Ascending aorta (tissue), 2 donors: ENCODE measurements around the gene KLHDC7A. TPM values are rescaled to one million over a fixed set of nuclear protein-coding genes. Genes with fewer than 3 reads are reported as not detected.

Experiments
- DNase-seq, 2 donors: peaks; one replicate each; pipeline ENCODE4 v3.0.0-alpha.2; 2019; ENCODE audit warnings: low spot score in 2 of 2
- H3K27ac ChIP-seq, 2 donors: fragments of 200-600 bp; sonication (generic); one replicate each; pipeline ENCODE4 v1.5.1; 2016 to 2017; ENCODE audit warnings: mild to moderate bottlenecking in 1 of 2
- H3K27me3 ChIP-seq: fragments of 200-600 bp; sonication (generic); one replicate; pipeline ENCODE4 v1.5.1; 2017
- H3K36me3 ChIP-seq, 2 donors: fragments of 200-600 bp; sonication (generic); one replicate each; pipeline ENCODE4 v1.5.1; 2016
- H3K4me1 ChIP-seq, 2 donors: fragments of 200-600 bp; sonication (generic); one replicate each; pipeline ENCODE4 v1.5.1; 2016 to 2017; ENCODE audit warnings: mild to moderate bottlenecking in 1 of 2
- H3K4me3 ChIP-seq, 2 donors: fragments of 200-600 bp; sonication (generic); one replicate each; pipeline ENCODE4 v1.5.1; 2016 to 2017; ENCODE audit warnings: mild to moderate bottlenecking in 1 of 2
- H3K9me3 ChIP-seq, 2 donors: fragments of 200-600 bp; sonication (generic); one replicate each; pipeline ENCODE4 v1.5.1; 2016
- intact Hi-C: fragments of 100-400 bp; cut with DNase I; formaldehyde crosslinking; loops from one replicate; pipeline ENCODE4 v1.15.1; 2023
- total RNA-seq: library from RNA; depleted of rRNA; stranded (reverse); fragments of >200 nt; gene quantifications from one replicate; pipeline ENCODE4 v1.1.0, GENCODE V29; 2016
- TF ChIP-seq, protein P1 (sequence below), 3 experiments: fragments of 200-600 bp in 2 of 3; fragments of 450-650 bp in 1 of 3; sonication (generic) in 2 of 3; IDR thresholded peaks; one replicate each; pipeline ENCODE4 v1.5.1; 2016 to 2019; ENCODE audit warnings: antibody characterized with exemption in 3 of 3, mild to moderate bottlenecking in 1 of 3, moderate library complexity in 1 of 3

KLHDC7A gene
- total RNA-seq, 1 donor from 2014 or later, result not detected

DNA sequence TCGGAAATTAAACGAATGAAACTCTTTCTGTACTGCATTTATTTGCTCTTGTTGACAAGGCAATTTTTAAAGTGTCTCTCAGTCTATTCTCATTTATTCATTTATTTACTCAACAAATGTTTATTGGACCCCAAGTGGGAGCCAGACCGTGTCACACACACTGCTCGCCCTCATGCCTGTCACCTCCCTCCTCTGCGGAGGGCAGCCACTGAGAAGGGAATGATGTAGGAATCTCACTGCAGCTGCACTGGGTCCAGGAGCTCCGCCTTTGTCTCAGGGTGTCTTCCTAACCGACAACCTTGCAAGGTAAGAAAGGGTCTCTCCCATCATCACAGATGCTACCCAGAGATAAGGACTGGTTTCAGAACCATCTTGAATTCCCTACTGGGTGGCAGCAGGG, 14.1 kb upstream of the KLHDC7A start:
- TF ChIP-seq, protein P1, sequence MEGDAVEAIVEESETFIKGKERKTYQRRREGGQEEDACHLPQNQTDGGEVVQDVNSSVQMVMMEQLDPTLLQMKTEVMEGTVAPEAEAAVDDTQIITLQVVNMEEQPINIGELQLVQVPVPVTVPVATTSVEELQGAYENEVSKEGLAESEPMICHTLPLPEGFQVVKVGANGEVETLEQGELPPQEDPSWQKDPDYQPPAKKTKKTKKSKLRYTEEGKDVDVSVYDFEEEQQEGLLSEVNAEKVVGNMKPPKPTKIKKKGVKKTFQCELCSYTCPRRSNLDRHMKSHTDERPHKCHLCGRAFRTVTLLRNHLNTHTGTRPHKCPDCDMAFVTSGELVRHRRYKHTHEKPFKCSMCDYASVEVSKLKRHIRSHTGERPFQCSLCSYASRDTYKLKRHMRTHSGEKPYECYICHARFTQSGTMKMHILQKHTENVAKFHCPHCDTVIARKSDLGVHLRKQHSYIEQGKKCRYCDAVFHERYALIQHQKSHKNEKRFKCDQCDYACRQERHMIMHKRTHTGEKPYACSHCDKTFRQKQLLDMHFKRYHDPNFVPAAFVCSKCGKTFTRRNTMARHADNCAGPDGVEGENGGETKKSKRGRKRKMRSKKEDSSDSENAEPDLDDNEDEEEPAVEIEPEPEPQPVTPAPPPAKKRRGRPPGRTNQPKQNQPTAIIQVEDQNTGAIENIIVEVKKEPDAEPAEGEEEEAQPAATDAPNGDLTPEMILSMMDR (IDR thresholded peaks at IDR 0.05), result no peak
- Histone ChIP-seq H3K27me3 (no peaks in the 10 kb centered on the region), H3K4me1 (no peaks in the 10 kb centered on the region), H3K36me3 (no peaks in the 10 kb centered on the region), H3K27ac (no peak overlapping the region), H3K4me3 (no peak overlapping the region), H3K9me3 (no peaks in the 10 kb centered on the region)
- intact Hi-C loops, result no loop called here
- no peak for DNase-seq

DNA sequence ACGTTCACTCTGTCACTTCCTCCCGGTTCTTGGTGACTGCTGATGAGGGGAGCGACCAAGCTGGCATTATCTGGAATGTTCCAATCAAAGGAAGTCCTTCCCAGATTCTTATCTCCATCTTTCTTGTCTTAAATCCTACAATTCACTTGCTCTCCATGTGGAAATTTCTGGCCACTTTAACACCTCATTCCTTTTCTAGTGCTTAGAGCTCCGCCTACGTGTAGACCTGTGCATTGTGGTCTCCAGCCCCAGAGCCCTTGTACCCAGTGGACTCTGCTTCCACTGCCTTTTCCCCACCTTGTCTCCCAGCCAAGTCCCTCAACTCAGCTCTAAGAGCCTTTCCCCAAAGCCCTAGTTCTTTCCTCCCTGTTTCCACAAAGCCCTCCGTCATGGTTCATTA, 12.2 kb upstream of the KLHDC7A start:
- Histone ChIP-seq H3K4me1 (no peaks in the 10 kb centered on the region), H3K9me3 (no peaks in the 10 kb centered on the region), H3K27me3 (no peaks in the 10 kb centered on the region), H3K36me3 (no peaks in the 10 kb centered on the region), H3K27ac (no peak overlapping the region), H3K4me3 (no peak overlapping the region)
- intact Hi-C loops, result no loop called here
- DNase-seq, result no peak
- TF ChIP-seq, protein P1 (IDR thresholded peaks at IDR 0.05), result no peak

DNA sequence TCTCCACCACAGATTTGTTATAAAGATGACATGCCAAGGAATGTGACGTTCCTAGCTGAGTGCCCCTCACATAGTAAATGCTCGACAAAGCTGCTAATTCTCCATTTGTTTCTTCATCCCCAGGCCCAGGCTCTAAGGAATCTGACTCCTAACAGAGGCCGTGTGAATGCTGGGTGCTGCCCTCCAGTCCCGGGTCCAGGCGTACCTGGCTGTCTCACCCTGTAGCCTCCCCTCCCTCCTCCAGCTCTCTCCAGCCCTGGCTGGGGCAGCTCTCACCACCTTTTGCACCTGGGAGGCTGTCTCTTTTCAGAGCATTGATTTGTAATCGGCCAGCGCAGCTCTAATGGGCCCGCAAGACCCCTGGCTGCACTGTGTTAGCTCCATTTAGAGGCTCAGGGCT, 11.2 kb upstream of the KLHDC7A start:
- TF ChIP-seq, protein P1 (IDR thresholded peaks at IDR 0.05), result no peak
- intact Hi-C loops, result no loop called here

DNA sequence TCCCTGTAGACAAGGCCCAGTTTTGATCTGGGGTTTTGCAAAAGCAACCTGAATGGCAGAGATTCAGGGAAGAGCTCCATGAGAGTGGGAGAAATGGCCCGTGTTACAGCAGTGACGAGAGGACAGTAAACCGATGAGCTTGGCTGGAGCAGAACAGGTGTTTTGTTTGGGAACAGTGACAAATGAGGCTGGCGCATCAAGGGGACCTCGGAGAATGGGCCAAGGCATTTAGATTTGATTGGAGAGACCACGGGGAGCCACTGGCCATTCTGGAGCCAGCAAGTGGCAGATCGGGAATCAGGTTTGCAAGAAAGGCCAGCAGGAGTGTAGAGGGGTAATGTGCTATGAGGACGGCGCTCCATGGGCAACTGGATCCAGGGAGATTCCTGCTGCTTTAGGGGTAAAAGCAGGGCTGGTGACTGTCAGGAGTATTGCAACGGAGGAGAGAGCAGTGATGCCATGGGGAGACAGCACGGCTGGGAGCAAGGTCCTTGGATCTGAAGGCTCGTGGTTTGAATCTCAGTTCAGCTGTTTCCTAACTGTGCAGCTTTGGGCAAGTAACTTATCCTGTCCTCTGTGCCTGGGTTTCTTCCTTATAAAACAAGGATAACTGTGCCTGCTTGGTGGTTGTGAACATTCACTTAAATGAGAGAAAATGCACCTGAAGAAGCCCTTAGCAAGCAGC, 9.9 kb upstream of the KLHDC7A start:
- Histone ChIP-seq H3K27ac (no peak overlapping the region), H3K9me3 (no peaks in the 10 kb centered on the region), H3K4me1 (no peaks in the 10 kb centered on the region), H3K36me3 (no peaks in the 10 kb centered on the region), H3K4me3 (no peak overlapping the region), H3K27me3 (no peaks in the 10 kb centered on the region)
- intact Hi-C loops, result no loop called here
- TF ChIP-seq, protein P1 (IDR thresholded peaks at IDR 0.05), result no peak
- no peak for DNase-seq

More for the DNA sequence above, 11.2 kb upstream of the KLHDC7A start:
- DNase-seq, result no peak
- Histone ChIP-seq H3K36me3 (no peaks in the 10 kb centered on the region), H3K27ac (no peak overlapping the region), H3K9me3 (no peaks in the 10 kb centered on the region), H3K4me1 (no peaks in the 10 kb centered on the region), H3K27me3 (no peaks in the 10 kb centered on the region), H3K4me3 (no peak overlapping the region)

DNA sequence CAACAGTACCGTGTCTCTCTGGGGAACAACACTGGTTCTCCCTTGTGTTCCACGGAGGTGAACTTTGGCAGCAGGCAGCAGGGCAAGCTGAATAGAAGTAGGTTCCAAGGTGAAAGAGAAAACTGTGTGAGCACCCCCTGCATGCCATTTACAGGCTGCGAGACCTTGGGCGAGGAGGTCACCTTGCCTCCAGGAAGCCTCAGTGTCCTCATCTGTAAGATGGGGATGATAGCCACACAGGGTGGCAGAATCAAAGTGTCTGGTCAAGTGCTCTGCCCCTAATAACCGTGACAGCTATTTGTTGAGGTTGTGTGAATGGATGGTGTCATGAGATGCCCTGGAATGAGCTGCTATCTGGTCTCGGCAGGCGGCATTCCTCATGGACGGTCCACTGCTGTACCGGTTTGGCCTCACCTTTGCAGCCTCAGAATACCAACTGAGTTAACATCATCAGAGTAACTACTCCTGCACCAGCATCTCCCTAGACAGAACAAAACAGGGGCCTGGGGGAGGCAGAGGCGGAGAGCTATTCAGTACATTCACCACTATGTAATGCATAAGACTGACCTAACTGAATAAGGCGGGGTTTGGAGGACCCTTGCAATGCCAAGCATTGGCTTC, 7.4 kb upstream of the KLHDC7A start:
- H3K9me3 ChIP-seq, result no peaks in the 10 kb centered on the region
- H3K4me1 ChIP-seq, result no peaks in the 10 kb centered on the region
- intact Hi-C loops, result no loop called here
- H3K27me3 ChIP-seq, result no peaks in the 10 kb centered on the region
- H3K27ac ChIP-seq, result no peak overlapping the region
- no peak overlapping the region for H3K4me3 ChIP-seq
- DNase-seq, result no peak
- TF ChIP-seq, protein P1 (IDR thresholded peaks at IDR 0.05), result no peak
- H3K36me3 ChIP-seq, result no peaks in the 10 kb centered on the region
